ENCODE measurements around the gene OLFML3.
"Not testable (repeated sequence)": the region's sequence is repeated elsewhere in the genome, so short reads cannot be mapped to it uniquely, and the experiment has no call there.

The OLFML3 gene

GRCh38 chr1:114003431-114003830 lies 24.2 kb downstream of the OLFML3 start:
- H3K79me2 ChIP-seq (ENCODE audit: low read length): no peaks in the 10 kb centered on the region
- H3K9me3 ChIP-seq (replicated peaks; ENCODE audit: insufficient read depth, low read length): no peaks in the 10 kb centered on the region
- no peak overlapping the region for H3K9ac ChIP-seq (ENCODE audit: low read length)
- no peak overlapping the region for H2AFZ ChIP-seq (ENCODE audit: low read length)
- no peaks in the 10 kb centered on the region for H3F3A ChIP-seq (ENCODE audit: insufficient read depth, low read length)
- H3K36me3 ChIP-seq (replicated peaks; ENCODE audit: insufficient read depth, low read length): no peaks in the 10 kb centered on the region
- no peak for TF ChIP-seq EZH2 (optimal IDR thresholded peaks at IDR 0.05; ENCODE audit: low read depth, low read length)
- no peak for TF ChIP-seq CTCF (IDR thresholded peaks at IDR 0.05; ENCODE audit: low read length)
- TF ChIP-seq EZH2phosphoT487 (IDR thresholded peaks at IDR 0.05; ENCODE audit: low read length): no peak
- no peaks in the 10 kb centered on the region for H3K27me3 ChIP-seq (replicated peaks; ENCODE audit: insufficient read depth, low read length)
- H3K9me2 ChIP-seq (replicated peaks; ENCODE audit: insufficient read depth, low read length): no peaks in the 10 kb centered on the region
- H3K4me1 ChIP-seq (ENCODE audit: low read length): no peaks in the 10 kb centered on the region
- DNase-seq: no peak
- no peaks in the 10 kb centered on the region for H4K20me1 ChIP-seq (ENCODE audit: insufficient read depth, low read length)
- no peak overlapping the region for H3K27ac ChIP-seq (ENCODE audit: low read length)
- H3K4me2 ChIP-seq (ENCODE audit: low read depth, low read length): no peak overlapping the region
- H3K4me3 ChIP-seq (ENCODE audit: low read length): no peak overlapping the region

DNA sequence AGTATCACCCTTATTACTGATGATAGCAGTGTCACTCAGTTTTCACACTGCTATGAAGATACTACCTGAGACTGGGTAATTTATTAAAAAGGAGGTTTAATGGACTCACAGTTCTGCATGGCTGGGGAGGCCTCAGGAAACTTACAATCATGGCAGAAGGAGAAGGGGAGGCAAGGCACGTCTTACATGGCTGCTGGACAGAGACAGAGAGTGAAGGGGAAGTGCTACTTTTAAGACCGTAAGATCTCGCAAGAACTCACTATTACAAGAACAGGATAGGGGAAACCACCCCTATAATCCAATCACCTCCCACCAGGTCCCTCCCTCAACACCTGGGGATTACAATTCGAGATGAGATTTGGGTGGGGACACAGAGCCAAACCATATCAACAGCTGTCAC lies 27.6 kb downstream of the OLFML3 start:
- not testable (repeated sequence) for H4K20me1 ChIP-seq (ENCODE audit: insufficient read depth, low read length); H3K36me3 ChIP-seq (replicated peaks; ENCODE audit: insufficient read depth, low read length); H3K4me1 ChIP-seq (ENCODE audit: low read length); H3K9ac ChIP-seq (ENCODE audit: low read length); H3K9me2 ChIP-seq (replicated peaks; ENCODE audit: insufficient read depth, low read length); DNase-seq; H3K27ac ChIP-seq (ENCODE audit: low read length); H3K4me3 ChIP-seq (ENCODE audit: low read length); H3K27me3 ChIP-seq (replicated peaks; ENCODE audit: insufficient read depth, low read length); H3K4me2 ChIP-seq (ENCODE audit: low read depth, low read length); H3K9me3 ChIP-seq (replicated peaks; ENCODE audit: insufficient read depth, low read length); H3K79me2 ChIP-seq (ENCODE audit: low read length); H3F3A ChIP-seq (ENCODE audit: insufficient read depth, low read length); H2AFZ ChIP-seq (ENCODE audit: low read length)

- H2AFZ ChIP-seq (ENCODE audit: low read length): no peak overlapping the region
- H3K4me1 ChIP-seq (ENCODE audit: low read length): no peaks in the 10 kb centered on the region
- H3F3A ChIP-seq (ENCODE audit: insufficient read depth, low read length): no peaks in the 10 kb centered on the region
- H3K4me3 ChIP-seq (ENCODE audit: low read length): no peak overlapping the region
- no peak overlapping the region for H3K4me2 ChIP-seq (ENCODE audit: low read depth, low read length)
- H3K9me2 ChIP-seq (replicated peaks; ENCODE audit: insufficient read depth, low read length): no peaks in the 10 kb centered on the region
- H3K9me3 ChIP-seq (replicated peaks; ENCODE audit: insufficient read depth, low read length): no peaks in the 10 kb centered on the region
- no peak overlapping the region for H3K27ac ChIP-seq (ENCODE audit: low read length)
- DNase-seq: no peak
- H3K36me3 ChIP-seq (replicated peaks; ENCODE audit: insufficient read depth, low read length): no peaks in the 10 kb centered on the region
- H3K9ac ChIP-seq (ENCODE audit: low read length): no peak overlapping the region
- no peaks in the 10 kb centered on the region for H3K79me2 ChIP-seq (ENCODE audit: low read length)
- no peaks in the 10 kb centered on the region for H3K27me3 ChIP-seq (replicated peaks; ENCODE audit: insufficient read depth, low read length)
- TF ChIP-seq EZH2phosphoT487 (IDR thresholded peaks at IDR 0.05; ENCODE audit: low read length) (no peak), EZH2 (optimal IDR thresholded peaks at IDR 0.05; ENCODE audit: low read depth, low read length) (no peak), CTCF (IDR thresholded peaks at IDR 0.05; ENCODE audit: low read length) (no peak)
- H4K20me1 ChIP-seq (ENCODE audit: insufficient read depth, low read length): no peaks in the 10 kb centered on the region
Observed at GRCh38 chr1:114008480-114008941, 29.2 kb downstream of the OLFML3 start.

GRCh38 chr1:114008993-114009392 lies 29.7 kb downstream of the OLFML3 start:
- no peaks in the 10 kb centered on the region for H3K9me2 ChIP-seq (replicated peaks; ENCODE audit: insufficient read depth, low read length)
- no peaks in the 10 kb centered on the region for H3K4me1 ChIP-seq (ENCODE audit: low read length)
- H3K9ac ChIP-seq (ENCODE audit: low read length): no peak overlapping the region
- TF ChIP-seq EZH2phosphoT487 (IDR thresholded peaks at IDR 0.05; ENCODE audit: low read length) (no peak), CTCF (IDR thresholded peaks at IDR 0.05; ENCODE audit: low read length) (no peak), EZH2 (optimal IDR thresholded peaks at IDR 0.05; ENCODE audit: low read depth, low read length) (no peak)
- H3K4me2 ChIP-seq (ENCODE audit: low read depth, low read length): no peak overlapping the region
- H3K36me3 ChIP-seq (replicated peaks; ENCODE audit: insufficient read depth, low read length): no peaks in the 10 kb centered on the region
- H3K4me3 ChIP-seq (ENCODE audit: low read length): no peak overlapping the region
- no peaks in the 10 kb centered on the region for H3K79me2 ChIP-seq (ENCODE audit: low read length)
- H3K9me3 ChIP-seq (replicated peaks; ENCODE audit: insufficient read depth, low read length): no peaks in the 10 kb centered on the region
- no peaks in the 10 kb centered on the region for H4K20me1 ChIP-seq (ENCODE audit: insufficient read depth, low read length)
- no peak overlapping the region for H3K27ac ChIP-seq (ENCODE audit: low read length)
- H3F3A ChIP-seq (ENCODE audit: insufficient read depth, low read length): no peaks in the 10 kb centered on the region
- H3K27me3 ChIP-seq (replicated peaks; ENCODE audit: insufficient read depth, low read length): no peaks in the 10 kb centered on the region
- no peak overlapping the region for H2AFZ ChIP-seq (ENCODE audit: low read length)
- no peak for DNase-seq

All from MM.1S (cell line).